Ramos (cell line): ENCODE measurements around the gene NDST4.

ENCODE experiments used
- in situ Hi-C: fragments of 300-500 bp; cut with MboI; formaldehyde crosslinking; loops from one replicate; pipeline ENCODE4 v1.14.3; 2022; ENCODE audit warnings: low sequenced_read_pairs; ENCODE audit not compliant: unreplicated experiment

Gene NDST4

GRCh38 chr4:114921790-114922591, 191.4 kb downstream of the NDST4 start:
- in situ Hi-C loops = no loop called here

- in situ Hi-C loops = no loop called here
Measured at GRCh38 chr4:114921191-114921590, 192.2 kb downstream of the NDST4 start.

- in situ Hi-C loops = no loop called here
Measured at GRCh38 chr4:114911111-114911510, 202.3 kb downstream of the NDST4 start.

- in situ Hi-C loops = no loop called here
Measured at GRCh38 chr4:114907568-114907967, 205.9 kb downstream of the NDST4 start.

- in situ Hi-C loops = no loop called here
Measured at GRCh38 chr4:114905017-114905416, 208.4 kb downstream of the NDST4 start.

- in situ Hi-C loops = no loop called here
Measured at GRCh38 chr4:114900934-114901333, 212.5 kb downstream of the NDST4 start.

- in situ Hi-C loops = no loop called here
Measured at GRCh38 chr4:114890773-114891172, 222.6 kb downstream of the NDST4 start.

- in situ Hi-C loops = no loop called here
Measured at GRCh38 chr4:114886761-114887160, 226.7 kb downstream of the NDST4 start.

- in situ Hi-C loops = no loop called here
Measured at GRCh38 chr4:114883641-114884040, 229.8 kb downstream of the NDST4 start.

- in situ Hi-C loops = no loop called here
Measured at GRCh38 chr4:114879916-114880669, 233.3 kb downstream of the NDST4 start.

GRCh38 chr4:114875630-114876029, 237.8 kb downstream of the NDST4 start:
- in situ Hi-C loops = no loop called here

- in situ Hi-C loops = no loop called here
Measured at GRCh38 chr4:114874321-114874720, 239.1 kb downstream of the NDST4 start.

- in situ Hi-C loops = no loop called here
Measured at GRCh38 chr4:114870987-114871386, 242.4 kb downstream of the NDST4 start.

- in situ Hi-C loops = no loop called here
Measured at GRCh38 chr4:114866901-114867670, 246.3 kb downstream of the NDST4 start.

- in situ Hi-C loops = no loop called here
Measured at GRCh38 chr4:114864060-114864459, 249.4 kb downstream of the NDST4 start.

GRCh38 chr4:114860786-114861185, 252.6 kb downstream of the NDST4 start:
- in situ Hi-C loops = no loop called here

GRCh38 chr4:114857831-114858230, 255.6 kb downstream of the NDST4 start:
- in situ Hi-C loops = no loop called here

- in situ Hi-C loops = no loop called here
Measured at GRCh38 chr4:114839986-114840385, 273.4 kb downstream of the NDST4 start.

GRCh38 chr4:114830628-114831027, 282.8 kb downstream of the NDST4 start:
- in situ Hi-C loops = no loop called here

- in situ Hi-C loops = no loop called here
Measured at GRCh38 chr4:114827651-114828050, 285.8 kb downstream of the NDST4 start.

- in situ Hi-C loops = no loop called here
Measured at GRCh38 chr4:114815760-114816159, 297.7 kb downstream of the NDST4 start.
